HG02588 (cell line): ENCODE results near the gene SEC24D.
"Not testable (repeated sequence)": the region's sequence is repeated elsewhere in the genome, so short reads cannot be mapped to it uniquely, and the experiment has no call there.

Experiments used
- ATAC-seq: cut with Tn5 transposase; IDR thresholded peaks from one replicate; pipeline ENCODE4 v1.9.1; 2021; ENCODE audit warnings: mild to moderate bottlenecking, moderate library complexity; ENCODE audit not compliant: unreplicated experiment

Gene SEC24D

GRCh38 chr4:118835571-118836300, at the start of gene SEC24D:
Gene SEC24D (minus strand): TSS chr4:118836126. CDS start chr4:118833696, 2,430 bp downstream.
- peak; percentile 72 for ATAC-seq

- no peak for ATAC-seq
Observed at GRCh38 chr4:118884716-118885115, 48.8 kb upstream of the SEC24D start.

GRCh38 chr4:118883861-118884260, 47.9 kb upstream of the SEC24D start:
- ATAC-seq: no peak

GRCh38 chr4:118881512-118882146, 45.7 kb upstream of the SEC24D start:
- no peak for ATAC-seq

GRCh38 chr4:118879409-118879808, 43.5 kb upstream of the SEC24D start:
- no peak for ATAC-seq

GRCh38 chr4:118878507-118878906, 42.6 kb upstream of the SEC24D start:
- ATAC-seq: not testable (repeated sequence)

- no peak for ATAC-seq
Observed at GRCh38 chr4:118877797-118878196, 41.9 kb upstream of the SEC24D start.

- no peak for ATAC-seq
Observed at GRCh38 chr4:118872181-118872580, 36.3 kb upstream of the SEC24D start.

- no peak for ATAC-seq
Observed at GRCh38 chr4:118869808-118870342, 33.9 kb upstream of the SEC24D start.

GRCh38 chr4:118867311-118868067, 31.6 kb upstream of the SEC24D start:
- no peak for ATAC-seq

GRCh38 chr4:118866442-118866841, 30.5 kb upstream of the SEC24D start:
- no peak for ATAC-seq

- ATAC-seq: peak; percentile 80
Observed at GRCh38 chr4:118865091-118865708, 29.3 kb upstream of the SEC24D start.

- ATAC-seq: no peak
Observed at GRCh38 chr4:118858779-118859178, 22.9 kb upstream of the SEC24D start.

- no peak for ATAC-seq
Observed at GRCh38 chr4:118857760-118858159, 21.8 kb upstream of the SEC24D start.

GRCh38 chr4:118850488-118851173, 14.7 kb upstream of the SEC24D start:
- ATAC-seq: peak; percentile 92

- no peak for ATAC-seq
Observed at GRCh38 chr4:118849867-118850487, 14.1 kb upstream of the SEC24D start.

- no peak for ATAC-seq
Observed at GRCh38 chr4:118848901-118849300, 13.0 kb upstream of the SEC24D start.

GRCh38 chr4:118848242-118848641, 12.3 kb upstream of the SEC24D start:
- ATAC-seq: no peak

- ATAC-seq: no peak
Observed at GRCh38 chr4:118846979-118847378, 11.1 kb upstream of the SEC24D start.

GRCh38 chr4:118845552-118846050, 9.7 kb upstream of the SEC24D start:
- ATAC-seq: no peak
